GM23338 (cell line): ENCODE results near the gene SLC23A2. TPM values are rescaled to one million over a fixed set of nuclear protein-coding genes. Genes with fewer than 3 reads are reported as not detected.

Experiments
- ATAC-seq: fragments of 200-7000 bp; cut with Tn5 transposase; 3 replicates; pipeline ENCODE4 v1.9.1; 2020
- DNase-seq: peaks from one replicate; pipeline ENCODE4 v3.0.0-alpha.2; 2015; ENCODE audit warnings: low spot score
- H2AFZ ChIP-seq: fragments of 200-600 bp; sonication (generic); 2 replicates; pipeline ENCODE4 v1.8.0; 2016; ENCODE audit warnings: antibody characterized with exemption, mild to moderate bottlenecking, moderate library complexity
- H3F3A ChIP-seq: fragments of 200-600 bp; sonication (generic); replicated peaks from 2 replicates; pipeline ENCODE4 v1.8.0; 2017; ENCODE audit warnings: antibody characterized with exemption, mixed run types, low read depth
- H3K27ac ChIP-seq: fragments of 200-600 bp; sonication (generic); 2 replicates; pipeline ENCODE4 v1.6.1; 2016; ENCODE audit warnings: low read depth
- H3K27me3 ChIP-seq: fragments of 200-600 bp; sonication (generic); 2 replicates; pipeline ENCODE4 v1.8.0; 2016; ENCODE audit warnings: mild to moderate bottlenecking, mixed run types, moderate library complexity; ENCODE audit not compliant: insufficient read depth
- H3K36me3 ChIP-seq: fragments of 200-600 bp; sonication (generic); 2 replicates; pipeline ENCODE4 v1.8.0; 2016; ENCODE audit warnings: mild to moderate bottlenecking; ENCODE audit not compliant: insufficient read depth
- H3K4me1 ChIP-seq: fragments of 200-600 bp; sonication (generic); 2 replicates; pipeline ENCODE4 v1.8.0; 2016; ENCODE audit warnings: mild to moderate bottlenecking, moderate library complexity; ENCODE audit not compliant: insufficient read depth
- H3K4me2 ChIP-seq: fragments of 200-600 bp; sonication (generic); 2 replicates; pipeline ENCODE4 v1.7.1; 2017; ENCODE audit warnings: mixed run types
- H3K4me3 ChIP-seq: fragments of 200-600 bp; sonication (generic); 2 replicates; pipeline ENCODE4 v1.6.1; 2016; ENCODE audit warnings: mixed run types
- H3K79me2 ChIP-seq: fragments of 200-600 bp; sonication (generic); replicated peaks from 2 replicates; pipeline ENCODE4 v1.8.0; 2017; ENCODE audit warnings: mild to moderate bottlenecking; ENCODE audit not compliant: insufficient read depth
- H3K9me2 ChIP-seq: fragments of 200-600 bp; sonication (generic); 2 replicates; pipeline ENCODE4 v1.8.0; 2017; ENCODE audit not compliant: insufficient read depth
- H4K20me1 ChIP-seq: fragments of 200-600 bp; sonication (generic); replicated peaks from 2 replicates; pipeline ENCODE4 v1.8.0; 2017; ENCODE audit warnings: mild to moderate bottlenecking; ENCODE audit not compliant: insufficient read depth
- H3K27ac Mint-ChIP-seq: 2 replicates; pipeline ENCODE4 v1.8.0; 2020; ENCODE audit warnings: inconsistent platforms, mild to moderate bottlenecking, moderate library complexity, mixed read lengths
- H3K27me3 Mint-ChIP-seq: 3 replicates; pipeline ENCODE4 v1.8.0; 2022; ENCODE audit warnings: low read depth, mild to moderate bottlenecking, moderate library complexity, mixed read lengths, inconsistent platforms; ENCODE audit not compliant: insufficient read depth, poor library complexity
- H3K36me3 Mint-ChIP-seq: 3 replicates; pipeline ENCODE4 v1.8.0; 2021; ENCODE audit warnings: low read depth, mild to moderate bottlenecking, inconsistent platforms, moderate library complexity, mixed read lengths
- H3K4me1 Mint-ChIP-seq: 3 replicates; pipeline ENCODE4 v1.8.0; 2020; ENCODE audit warnings: mild to moderate bottlenecking, inconsistent platforms, mixed read lengths
- H3K4me3 Mint-ChIP-seq: 3 replicates; pipeline ENCODE4 v1.8.0; 2021; ENCODE audit warnings: moderate library complexity, mild to moderate bottlenecking, inconsistent platforms, mixed read lengths
- H3K9me3 Mint-ChIP-seq: 3 replicates; pipeline ENCODE4 v1.8.0; 2020; ENCODE audit warnings: moderate library complexity, mild to moderate bottlenecking, inconsistent platforms, mixed read lengths
- EZH2phosphoT487 ChIP-seq: fragments of 200-600 bp; sonication (generic); IDR thresholded peaks from one replicate; pipeline ENCODE4 v1.8.1; 2018; ENCODE audit warnings: antibody characterized with exemption; ENCODE audit not compliant: unreplicated experiment
- JUNB ChIP-seq: IDR thresholded peaks from one replicate; pipeline ENCODE4 v1.6.1; 2016; ENCODE audit warnings: antibody characterized with exemption; ENCODE audit not compliant: unreplicated experiment
- NANOG ChIP-seq: IDR thresholded peaks from 2 replicates; pipeline ENCODE4 v1.6.1; 2016; ENCODE audit warnings: antibody characterized with exemption, borderline replicate concordance
- POLR2AphosphoS5 ChIP-seq: IDR thresholded peaks from 2 replicates; pipeline ENCODE4 v1.6.1; 2016; ENCODE audit warnings: antibody characterized with exemption, low read depth
- STAT1 ChIP-seq: IDR thresholded peaks from one replicate; pipeline ENCODE4 v1.6.1; 2016; ENCODE audit warnings: antibody characterized with exemption; ENCODE audit not compliant: unreplicated experiment
- ZNF331 ChIP-seq: fragments of 250-450 bp; sonication (Bioruptor Pico); IDR thresholded peaks from 2 replicates; pipeline ENCODE4 v1.5.0; 2020; ENCODE audit warnings: low read depth, mild to moderate bottlenecking, moderate library complexity
- polyA plus RNA-seq: library from polyadenylated mRNA; unstranded; fragments of >200 nt; fragmentation: Nextera tagmentation; extraction: Ambion mirVana; gene quantifications from 2 replicates; pipeline ENCODE4 v1.2.1, GENCODE V29; 2016
- total RNA-seq: library from RNA; depleted of rRNA; stranded (reverse); fragments of >200 nt; shearing (Covaris generic); gene quantifications from 2 replicates; pipeline ENCODE4 v1.2.3, GENCODE V29; 2014
- TF ChIP-seq, protein P1 (sequence below): fragments of 250-450 bp; sonication (Bioruptor Pico); IDR thresholded peaks from 2 replicates; pipeline ENCODE4 v1.5.0; 2020; ENCODE audit warnings: mild to moderate bottlenecking, moderate library complexity
- TF ChIP-seq, protein P2 (sequence below): IDR thresholded peaks from one replicate; pipeline ENCODE4 v1.6.1; 2018; ENCODE audit warnings: antibody characterized with exemption; ENCODE audit not compliant: unreplicated experiment

The SLC23A2 gene
- total and polyA plus RNA-seq, 2 experiments from 2014 or later: 4.4 to 20.2 TPM

DNA sequence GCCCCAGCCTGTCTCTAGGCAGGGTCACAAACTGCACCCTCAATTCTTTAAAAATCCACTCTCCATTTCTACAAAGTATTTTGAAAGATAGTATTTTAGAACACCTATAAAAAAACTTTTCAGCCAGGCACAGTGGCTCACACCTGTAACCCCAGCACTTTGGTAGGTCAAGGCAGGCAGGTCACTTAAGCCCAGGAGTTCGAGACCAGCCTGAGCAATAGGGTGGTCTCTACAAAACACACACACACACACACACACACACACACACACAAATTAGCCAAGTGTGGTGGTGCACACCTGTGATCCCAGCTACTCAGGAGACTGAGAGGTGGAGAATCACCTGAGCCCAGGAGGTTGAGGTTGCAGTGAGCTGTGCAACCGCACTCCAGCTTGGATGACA, 30.2 kb downstream of the SLC23A2 start:
- ATAC-seq (no peak), DNase-seq (no peak)
- Histone ChIP-seq H3K79me2 (0 out of 2 replicates have a peak, but pooled peaks cover 15% of the 10 kb centered on the region), H3K27ac (no peak overlapping the region), H4K20me1 (0 out of 2 replicates have a peak, but pooled peaks cover 3% of the 10 kb centered on the region), H3K4me1 (no peaks in the 10 kb centered on the region), H3K4me2 (no peak overlapping the region), H3K36me3 (peaks cover 7% of the 10 kb centered on the region; the same call in 1 of the 2 replicates), H3F3A (no peaks in the 10 kb centered on the region), H3K9me2 (0 out of 2 replicates have a peak, but pooled peaks cover 6% of the 10 kb centered on the region), H3K4me3 (no peak overlapping the region), H2AFZ (no peak overlapping the region), H3K27me3 (no peaks in the 10 kb centered on the region)
- TF ChIP-seq, protein P1, sequence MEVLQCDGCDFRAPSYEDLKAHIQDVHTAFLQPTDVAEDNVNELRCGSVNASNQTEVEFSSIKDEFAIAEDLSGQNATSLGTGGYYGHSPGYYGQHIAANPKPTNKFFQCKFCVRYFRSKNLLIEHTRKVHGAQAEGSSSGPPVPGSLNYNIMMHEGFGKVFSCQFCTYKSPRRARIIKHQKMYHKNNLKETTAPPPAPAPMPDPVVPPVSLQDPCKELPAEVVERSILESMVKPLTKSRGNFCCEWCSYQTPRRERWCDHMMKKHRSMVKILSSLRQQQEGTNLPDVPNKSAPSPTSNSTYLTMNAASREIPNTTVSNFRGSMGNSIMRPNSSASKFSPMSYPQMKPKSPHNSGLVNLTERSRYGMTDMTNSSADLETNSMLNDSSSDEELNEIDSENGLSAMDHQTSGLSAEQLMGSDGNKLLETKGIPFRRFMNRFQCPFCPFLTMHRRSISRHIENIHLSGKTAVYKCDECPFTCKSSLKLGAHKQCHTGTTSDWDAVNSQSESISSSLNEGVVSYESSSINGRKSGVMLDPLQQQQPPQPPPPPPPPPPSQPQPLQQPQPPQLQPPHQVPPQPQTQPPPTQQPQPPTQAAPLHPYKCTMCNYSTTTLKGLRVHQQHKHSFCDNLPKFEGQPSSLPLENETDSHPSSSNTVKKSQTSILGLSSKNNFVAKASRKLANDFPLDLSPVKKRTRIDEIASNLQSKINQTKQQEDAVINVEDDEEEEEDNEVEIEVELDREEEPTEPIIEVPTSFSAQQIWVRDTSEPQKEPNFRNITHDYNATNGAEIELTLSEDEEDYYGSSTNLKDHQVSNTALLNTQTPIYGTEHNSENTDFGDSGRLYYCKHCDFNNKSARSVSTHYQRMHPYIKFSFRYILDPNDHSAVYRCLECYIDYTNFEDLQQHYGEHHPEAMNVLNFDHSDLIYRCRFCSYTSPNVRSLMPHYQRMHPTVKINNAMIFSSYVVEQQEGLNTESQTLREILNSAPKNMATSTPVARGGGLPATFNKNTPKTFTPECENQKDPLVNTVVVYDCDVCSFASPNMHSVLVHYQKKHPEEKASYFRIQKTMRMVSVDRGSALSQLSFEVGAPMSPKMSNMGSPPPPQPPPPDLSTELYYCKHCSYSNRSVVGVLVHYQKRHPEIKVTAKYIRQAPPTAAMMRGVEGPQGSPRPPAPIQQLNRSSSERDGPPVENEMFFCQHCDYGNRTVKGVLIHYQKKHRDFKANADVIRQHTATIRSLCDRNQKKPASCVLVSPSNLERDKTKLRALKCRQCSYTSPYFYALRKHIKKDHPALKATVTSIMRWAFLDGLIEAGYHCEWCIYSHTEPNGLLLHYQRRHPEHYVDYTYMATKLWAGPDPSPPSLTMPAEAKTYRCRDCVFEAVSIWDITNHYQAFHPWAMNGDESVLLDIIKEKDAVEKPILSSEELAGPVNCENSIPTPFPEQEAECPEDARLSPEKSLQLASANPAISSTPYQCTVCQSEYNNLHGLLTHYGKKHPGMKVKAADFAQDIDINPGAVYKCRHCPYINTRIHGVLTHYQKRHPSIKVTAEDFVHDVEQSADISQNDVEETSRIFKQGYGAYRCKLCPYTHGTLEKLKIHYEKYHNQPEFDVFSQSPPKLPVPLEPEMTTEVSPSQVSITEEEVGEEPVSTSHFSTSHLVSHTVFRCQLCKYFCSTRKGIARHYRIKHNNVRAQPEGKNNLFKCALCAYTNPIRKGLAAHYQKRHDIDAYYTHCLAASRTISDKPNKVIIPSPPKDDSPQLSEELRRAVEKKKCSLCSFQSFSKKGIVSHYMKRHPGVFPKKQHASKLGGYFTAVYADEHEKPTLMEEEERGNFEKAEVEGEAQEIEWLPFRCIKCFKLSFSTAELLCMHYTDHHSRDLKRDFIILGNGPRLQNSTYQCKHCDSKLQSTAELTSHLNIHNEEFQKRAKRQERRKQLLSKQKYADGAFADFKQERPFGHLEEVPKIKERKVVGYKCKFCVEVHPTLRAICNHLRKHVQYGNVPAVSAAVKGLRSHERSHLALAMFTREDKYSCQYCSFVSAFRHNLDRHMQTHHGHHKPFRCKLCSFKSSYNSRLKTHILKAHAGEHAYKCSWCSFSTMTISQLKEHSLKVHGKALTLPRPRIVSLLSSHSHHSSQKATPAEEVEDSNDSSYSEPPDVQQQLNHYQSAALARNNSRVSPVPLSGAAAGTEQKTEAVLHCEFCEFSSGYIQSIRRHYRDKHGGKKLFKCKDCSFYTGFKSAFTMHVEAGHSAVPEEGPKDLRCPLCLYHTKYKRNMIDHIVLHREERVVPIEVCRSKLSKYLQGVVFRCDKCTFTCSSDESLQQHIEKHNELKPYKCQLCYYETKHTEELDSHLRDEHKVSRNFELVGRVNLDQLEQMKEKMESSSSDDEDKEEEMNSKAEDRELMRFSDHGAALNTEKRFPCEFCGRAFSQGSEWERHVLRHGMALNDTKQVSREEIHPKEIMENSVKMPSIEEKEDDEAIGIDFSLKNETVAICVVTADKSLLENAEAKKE: no peak
- TF ChIP-seq STAT1 (no peak), JUNB (no peak), EZH2phosphoT487 (no peak), POLR2AphosphoS5 (no peak), NANOG (no peak), ZNF331 (CRISPR knock-in tag) (no peak)
- TF ChIP-seq, protein P2, sequence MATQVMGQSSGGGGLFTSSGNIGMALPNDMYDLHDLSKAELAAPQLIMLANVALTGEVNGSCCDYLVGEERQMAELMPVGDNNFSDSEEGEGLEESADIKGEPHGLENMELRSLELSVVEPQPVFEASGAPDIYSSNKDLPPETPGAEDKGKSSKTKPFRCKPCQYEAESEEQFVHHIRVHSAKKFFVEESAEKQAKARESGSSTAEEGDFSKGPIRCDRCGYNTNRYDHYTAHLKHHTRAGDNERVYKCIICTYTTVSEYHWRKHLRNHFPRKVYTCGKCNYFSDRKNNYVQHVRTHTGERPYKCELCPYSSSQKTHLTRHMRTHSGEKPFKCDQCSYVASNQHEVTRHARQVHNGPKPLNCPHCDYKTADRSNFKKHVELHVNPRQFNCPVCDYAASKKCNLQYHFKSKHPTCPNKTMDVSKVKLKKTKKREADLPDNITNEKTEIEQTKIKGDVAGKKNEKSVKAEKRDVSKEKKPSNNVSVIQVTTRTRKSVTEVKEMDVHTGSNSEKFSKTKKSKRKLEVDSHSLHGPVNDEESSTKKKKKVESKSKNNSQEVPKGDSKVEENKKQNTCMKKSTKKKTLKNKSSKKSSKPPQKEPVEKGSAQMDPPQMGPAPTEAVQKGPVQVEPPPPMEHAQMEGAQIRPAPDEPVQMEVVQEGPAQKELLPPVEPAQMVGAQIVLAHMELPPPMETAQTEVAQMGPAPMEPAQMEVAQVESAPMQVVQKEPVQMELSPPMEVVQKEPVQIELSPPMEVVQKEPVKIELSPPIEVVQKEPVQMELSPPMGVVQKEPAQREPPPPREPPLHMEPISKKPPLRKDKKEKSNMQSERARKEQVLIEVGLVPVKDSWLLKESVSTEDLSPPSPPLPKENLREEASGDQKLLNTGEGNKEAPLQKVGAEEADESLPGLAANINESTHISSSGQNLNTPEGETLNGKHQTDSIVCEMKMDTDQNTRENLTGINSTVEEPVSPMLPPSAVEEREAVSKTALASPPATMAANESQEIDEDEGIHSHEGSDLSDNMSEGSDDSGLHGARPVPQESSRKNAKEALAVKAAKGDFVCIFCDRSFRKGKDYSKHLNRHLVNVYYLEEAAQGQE: no peak
- Mint-ChIP-seq H3K4me1 (peaks cover 8% of the 10 kb centered on the region; the same call in 2 of the 3 replicates), H3K36me3 (peaks cover 12% of the 10 kb centered on the region; the same call in 2 of the 3 replicates), H3K4me3 (no peak overlapping the region), H3K27ac (no peak overlapping the region), H3K9me3 (no peaks in the 10 kb centered on the region), H3K27me3 (peaks cover 3% of the 10 kb centered on the region)
